HL-60/S4 treated with retinoic acid at 250 ng/mL for 4 days and 3 days (cell line): ENCODE results near the gene PARN.
"Not testable (repeated sequence)": the region's sequence is repeated elsewhere in the genome, so short reads cannot be mapped to it uniquely, and the experiment has no call there.

Source experiments
- in situ Hi-C: fragments of 300-500 bp; cut with MboI; formaldehyde crosslinking; loops from 2 replicates; pipeline ENCODE4 v1.7.0; 2022; ENCODE audit warnings: low sequenced_read_pairs

The PARN gene

GRCh38 chr16:14405611-14406537 is 224.2 kb downstream of the PARN start:
- in situ Hi-C loops = no loop called here

GRCh38 chr16:14403001-14403389 is 227.1 kb downstream of the PARN start:
- in situ Hi-C loops = not testable (repeated sequence)

GRCh38 chr16:14402114-14403000 is 227.7 kb downstream of the PARN start:
- in situ Hi-C loops = not testable (repeated sequence)

- in situ Hi-C loops = not testable (repeated sequence)
Observed at GRCh38 chr16:14401711-14402061, 228.4 kb downstream of the PARN start.

- in situ Hi-C loops = not testable (repeated sequence)
Observed at GRCh38 chr16:14400978-14401710, 228.9 kb downstream of the PARN start.

- in situ Hi-C loops = no loop called here
Observed at GRCh38 chr16:14400285-14400977, 229.6 kb downstream of the PARN start.

GRCh38 chr16:14399378-14400284 is 230.4 kb downstream of the PARN start:
- in situ Hi-C loops = no loop called here

GRCh38 chr16:14398014-14398717 is 231.9 kb downstream of the PARN start:
- in situ Hi-C loops = no loop called here

- in situ Hi-C loops = not testable (repeated sequence)
Observed at GRCh38 chr16:14395710-14396304, 234.3 kb downstream of the PARN start.

GRCh38 chr16:14394834-14395233 is 235.2 kb downstream of the PARN start:
- in situ Hi-C loops = no loop called here

GRCh38 chr16:14392960-14393359 is 237.1 kb downstream of the PARN start:
- in situ Hi-C loops = no loop called here

- in situ Hi-C loops = no loop called here
Observed at GRCh38 chr16:14389359-14389758, 240.7 kb downstream of the PARN start.

- in situ Hi-C loops = no loop called here
Observed at GRCh38 chr16:14388243-14388642, 241.8 kb downstream of the PARN start.

GRCh38 chr16:14386115-14386514 is 243.9 kb downstream of the PARN start:
- in situ Hi-C loops = no loop called here
